K562 (cell line): ENCODE measurements around the gene DENND2C. TPM values are rescaled to one million over a fixed set of nuclear protein-coding genes. Genes with fewer than 3 reads are reported as not detected.

Experiments used
- ATAC-seq: fragments of 200-7000 bp; cut with Tn5 transposase; 3 replicates; pipeline ENCODE4 v1.9.1; 2020; ENCODE audit warnings: moderate library complexity
- BruUV-seq: library from RNA; stranded (reverse); fragments of 400-500 nt; replicated peaks from 2 replicates; lab custom pipeline; 2021; lab: Mats Ljungman, UMichigan
- CTCF ChIA-PET: fragments of 300-600 bp; formaldehyde crosslinking; extraction: SDS; loops from one replicate; lab custom pipeline; 2021; ENCODE audit warnings: low intra/inter-chr PET ratio; lab: Yijun Ruan, JAX
- POLR2A ChIA-PET: fragments of 300-600, 350-650 bp; sonication (Branson Sonifier 250); formaldehyde crosslinking; extraction: SDS; loops from one replicate; lab custom pipeline; 2021; ENCODE audit warnings: antibody characterized with exemption, inconsistent platforms; lab: Yijun Ruan, JAX
- DNase-seq, 4 experiments: peaks; one replicate each; pipeline versions ENCODE4 v3.0.0 to v3.0.0-alpha.2; 2011 to 2018; ENCODE audit warnings: low spot score in 3 of 4, mixed read lengths in 3 of 4; ENCODE audit errors: extremely low read depth in 1 of 4
- FAIRE-seq: peaks from 2 replicates; lab custom pipeline; 2011; peaks lifted over from hg19 to GRCh38; lab: Jason Lieb, UNC
- H2AFZ ChIP-seq: 2 replicates; pipeline ENCODE4 v1.6.0; 2011; ENCODE audit warnings: low read depth, low read length, control low read depth, inconsistent platforms
- H3K27ac ChIP-seq: fragments of 200-600 bp; 3 replicates; pipeline ENCODE4 v1.8.0; 2011; ENCODE audit warnings: low read depth, mild to moderate bottlenecking, control low read depth, inconsistent platforms, low read length, moderate library complexity, mixed read lengths; ENCODE audit errors: extremely low read depth
- H3K27me3 ChIP-seq, 2 experiments: fragments of 300-600 bp in 1 of 2; 2 replicates in 1 of 2; 3 replicates in 1 of 2; pipeline versions ENCODE4 v1.6.0 to v1.8.0; 2011; ENCODE audit warnings: inconsistent platforms in 2 of 2, low read length in 2 of 2, mild to moderate bottlenecking in 1 of 2, mixed read lengths in 1 of 2, moderate library complexity in 1 of 2; ENCODE audit not compliant: control insufficient read depth in 2 of 2, insufficient read depth in 2 of 2
- H3K36me3 ChIP-seq: fragments of 300-600 bp; 3 replicates; pipeline ENCODE4 v1.8.0; 2011; ENCODE audit warnings: mild to moderate bottlenecking, low read length, inconsistent platforms; ENCODE audit not compliant: control insufficient read depth, insufficient read depth
- H3K4me1 ChIP-seq, 2 experiments: fragments of 200-600 bp in 1 of 2; replicated peaks in 1 of 2; 2 replicates in 1 of 2; 3 replicates in 1 of 2; pipeline versions ENCODE4 v1.5.1 to v1.8.0; 2011; ENCODE audit warnings: inconsistent platforms in 2 of 2, low read length in 2 of 2, mild to moderate bottlenecking in 1 of 2, mixed read lengths in 1 of 2, moderate library complexity in 1 of 2; ENCODE audit not compliant: control insufficient read depth in 2 of 2, insufficient read depth in 2 of 2
- H3K4me2 ChIP-seq: 2 replicates; pipeline ENCODE4 v1.6.1; 2011; ENCODE audit warnings: low read length, control low read depth, inconsistent platforms, mixed read lengths; ENCODE audit not compliant: insufficient read depth
- H3K4me3 ChIP-seq: fragments of 200-600 bp; sonication (generic), shearing (Covaris generic); 2 replicates; pipeline ENCODE4 v1.5.1; 2016; ENCODE audit warnings: control low read depth, inconsistent platforms
- H3K79me2 ChIP-seq: fragments of 200-600 bp; 3 replicates; pipeline ENCODE4 v1.8.0; 2011; ENCODE audit warnings: low read length, inconsistent platforms; ENCODE audit not compliant: control insufficient read depth, insufficient read depth
- H3K9ac ChIP-seq, 2 experiments: 2 replicates each; pipeline versions ENCODE4 v1.6.0 to v1.6.1; 2011; ENCODE audit warnings: low read depth in 2 of 2, low read length in 2 of 2, control low read depth in 1 of 2, inconsistent platforms in 1 of 2, mild to moderate bottlenecking in 1 of 2, mixed read lengths in 1 of 2; ENCODE audit not compliant: insufficient read depth in 1 of 2
- H3K9me1 ChIP-seq: one replicate; pipeline ENCODE4 v1.6.0; 2011; ENCODE audit warnings: inconsistent platforms, mild to moderate bottlenecking, low read length, moderate library complexity; ENCODE audit not compliant: control insufficient read depth, insufficient read depth
- H3K9me3 ChIP-seq: replicated peaks from 2 replicates; pipeline ENCODE4 v1.5.1; 2011; ENCODE audit warnings: low read depth, low read length, inconsistent platforms; ENCODE audit not compliant: control insufficient read depth, insufficient read depth
- H4K20me1 ChIP-seq: replicated peaks from 2 replicates; pipeline ENCODE4 v1.6.1; 2011; ENCODE audit warnings: low read length, inconsistent platforms, mixed read lengths; ENCODE audit not compliant: control insufficient read depth, insufficient read depth
- ASH1L ChIP-seq: fragments of 450-650 bp; IDR thresholded peaks from 2 replicates; pipeline ENCODE4 v1.6.1; 2018; ENCODE audit warnings: borderline replicate concordance, mild to moderate bottlenecking, low read depth; ENCODE audit not compliant: partially characterized antibody
- FOSL1 ChIP-seq: fragments of 200-800 bp; sonication (Bioruptor generic); conservative IDR thresholded peaks from 2 replicates; pipeline ENCODE4 v1.6.1; 2016; ENCODE audit warnings: missing genetic modification characterization, missing compliant biosample characterization
- HES1 ChIP-seq: fragments of 450-650 bp; IDR thresholded peaks from 2 replicates; pipeline ENCODE4 v1.6.1; 2016; ENCODE audit warnings: low read depth, mild to moderate bottlenecking, moderate library complexity
- MAFK ChIP-seq: IDR thresholded peaks from 2 replicates; pipeline ENCODE4 v1.6.1; 2011; ENCODE audit warnings: low read length, improper control_type of control experiment
- PRMT5 ChIP-seq: sonication (generic); formaldehyde crosslinking; IDR thresholded peaks from 2 replicates; pipeline ENCODE4 v1.5.0; 2020; ENCODE audit warnings: missing genetic modification reagents
- SIN3B ChIP-seq: fragments of 450-650 bp; IDR thresholded peaks from 2 replicates; pipeline ENCODE4 v1.6.1; 2017; ENCODE audit warnings: low read depth, mild to moderate bottlenecking, moderate library complexity
- ZNF274 ChIP-seq: IDR thresholded peaks from 2 replicates; pipeline ENCODE4 v1.6.1; 2011; ENCODE audit warnings: low read depth, mild to moderate bottlenecking, low read length, moderate library complexity, borderline replicate concordance
- ZNF436 ChIP-seq: fragments of 250-450, 450-650 bp; sonication (Bioruptor Pico); formaldehyde crosslinking; IDR thresholded peaks from 2 replicates; pipeline ENCODE4 v1.7.0; 2020; ENCODE audit warnings: mild to moderate bottlenecking
- WGBS: fragments of 100-300 bp; shearing (Covaris generic); methylation state at CpG from one replicate; pipeline ENCODE4 v1.1.6; 2016; ENCODE audit warnings: low coverage, mixed read lengths; ENCODE audit not compliant: insufficient coverage; ENCODE audit errors: missing lambda C conversion rate; 5-methylcytosine and 5-hydroxymethylcytosine counted together
- in situ Hi-C: fragments of 300-500 bp; cut with MboI; formaldehyde crosslinking; loops from 4 replicates; pipeline ENCODE4 v1.15.0; 2018; ENCODE audit warnings: inconsistent platforms, mixed read lengths
- intact Hi-C: fragments of 100-400 bp; cut with micrococcal nuclease; formaldehyde crosslinking; loops from 2 replicates; pipeline ENCODE4 v1.14.2; 2022
- polyA plus RNA-seq, 8 experiments: library from polyadenylated mRNA; depleted of rRNA in 4 of 8; stranded (reverse) in 5 of 8; unstranded in 3 of 8; fragments of >200 nt; fragmentation: Nextera tagmentation in 2 of 8; fragmentation: Illumina TruSeq in 1 of 8; extraction: Ambion mirVana in 2 of 8; extraction: Trizol in 1 of 8; gene quantifications; 2 replicates each; pipeline versions ENCODE4 v1.2.1 to v1.2.3, GENCODE V29; 2011 to 2014; ENCODE audit warnings: inconsistent platforms in 1 of 8, missing spikeins in 1 of 8
- total RNA-seq, 7 experiments: library from RNA; depleted of rRNA in 6 of 7; stranded (reverse); fragments of >200 nt in 6 of 7; fragmentation: Illumina TruSeq in 2 of 7; extraction: Trizol in 2 of 7; gene quantifications; 2 replicates each; pipeline versions ENCODE4 v1.2.1 to v1.2.3, GENCODE V29; 2011 to 2021; ENCODE audit warnings: low replicate concordance in 1 of 7

Gene DENND2C
- total and polyA plus RNA-seq, 9 of the 15 experiments (the other 6 are each of a cell fraction or from before 2014, with no cell fraction given): 0.03 to 0.25 (median 0.14) TPM

GRCh38 chr1:114550336-114550735, 119.5 kb downstream of the DENND2C start:
- no peak for DNase-seq
- Histone ChIP-seq H3K9me1 (no peaks in the 10 kb centered on the region), H4K20me1 (no peaks in the 10 kb centered on the region), H3K9me3 (no peaks in the 10 kb centered on the region), H3K79me2 (no peaks in the 10 kb centered on the region), H3K9ac (no peak overlapping the region), H3K27ac (no peak overlapping the region), H3K4me3 (no peak overlapping the region), H3K4me2 (no peak overlapping the region), H3K4me1 (no peaks in the 10 kb centered on the region; a peak in 1 of 5 replicates), H3K27me3 (no peaks in the 10 kb centered on the region), H2AFZ (no peak overlapping the region), H3K36me3 (no peaks in the 10 kb centered on the region; the same call in 2 of the 3 replicates)
- 40% methylated on average over 1 of the region's 2 CpGs for WGBS
- POLR2A ChIA-PET: interaction anchor here (0.9 kb wide), 1 partner anchor 10 kb away, joined by 3 read pairs; no protein-coding TSS in a partner anchor
- intact Hi-C loops: no loop called here
- TF ChIP-seq HES1 (no peak), MAFK (no peak), SIN3B (no peak), ZNF274 (no peak), ASH1L (no peak), PRMT5 (CRISPR knock-in tag) (no peak), FOSL1 (no peak), ZNF436 (CRISPR knock-in tag) (no peak)
- ATAC-seq: no peak; the same call in 2 of the 3 replicates
- no peak for FAIRE-seq
- in situ Hi-C loops: no loop called here
- CTCF ChIA-PET: no interaction called here
- BruUV-seq: no TSS peak
